Measurements from ENCODE around the gene LY86. TPM values are rescaled to one million over a fixed set of nuclear protein-coding genes. Genes with fewer than 3 reads are reported as not detected.
"Not testable (repeated sequence)": the region's sequence is repeated elsewhere in the genome, so short reads cannot be mapped to it uniquely, and the experiment has no call there.

Gene LY86
- total RNA-seq, 1 donor from 2014 or later, result not detected

DNA sequence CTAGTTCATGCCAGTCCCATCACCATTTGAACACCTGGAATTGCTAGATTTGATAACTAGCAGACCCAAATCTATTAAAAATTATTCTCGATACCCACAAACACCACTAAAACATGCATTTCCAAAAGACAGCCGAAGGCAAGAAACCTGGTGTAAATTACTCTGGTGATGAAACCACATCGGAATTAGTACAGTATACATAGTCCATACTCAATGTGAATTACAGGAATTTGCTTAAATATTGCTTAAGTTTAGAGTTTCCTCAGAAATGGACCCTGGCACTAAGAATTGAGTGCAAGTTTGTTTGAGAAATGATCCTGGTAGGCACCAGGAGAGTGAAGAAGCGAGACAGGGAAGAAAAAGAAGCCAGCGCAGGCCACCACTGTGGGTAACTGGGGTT is 13.7 kb downstream of the LY86 start:
- Mint-ChIP-seq H3K27me3 (ENCODE audit: unreplicated experiment) (peaks cover 2% of the 10 kb centered on the region), H3K4me1 (ENCODE audit: low read depth, unreplicated experiment) (no peaks in the 10 kb centered on the region), H3K9me3 (ENCODE audit: unreplicated experiment) (peaks cover 5% of the 10 kb centered on the region)

DNA sequence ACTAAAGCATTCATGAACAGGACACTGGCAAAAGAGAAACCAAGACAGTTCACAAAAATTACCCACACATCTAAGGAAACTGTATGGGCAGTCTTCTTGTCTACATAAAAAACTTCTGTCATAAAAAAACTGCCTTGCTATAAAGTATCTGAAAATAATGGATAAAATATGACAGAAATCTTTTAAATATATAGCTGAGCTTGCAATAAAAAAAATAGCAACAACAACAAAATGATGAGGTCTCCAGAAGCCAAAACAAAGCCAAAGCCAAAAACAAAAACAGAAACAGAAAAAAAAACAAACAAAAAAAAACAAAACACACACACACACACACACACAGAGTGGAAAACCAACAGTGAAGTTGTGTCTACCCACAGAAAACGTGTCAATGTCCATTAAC is 14.8 kb downstream of the LY86 start:
- Mint-ChIP-seq H3K27ac (ENCODE audit: unreplicated experiment) (no peak overlapping the region), H3K36me3 (ENCODE audit: unreplicated experiment) (peaks cover 10% of the 10 kb centered on the region), H3K4me1 (ENCODE audit: low read depth, unreplicated experiment) (peaks cover under 1% of the 10 kb centered on the region), H3K27me3 (ENCODE audit: unreplicated experiment) (peaks cover 2% of the 10 kb centered on the region), H3K9me3 (ENCODE audit: unreplicated experiment) (peaks cover 5% of the 10 kb centered on the region), H3K4me3 (ENCODE audit: unreplicated experiment) (no peak overlapping the region)
- no peak for TF ChIP-seq CTCF (IDR thresholded peaks at IDR 0.05; ENCODE audit: partially characterized antibody, unreplicated experiment)
- DNase-seq, result no peak

More for the DNA sequence above, 13.7 kb downstream of the LY86 start:
- Mint-ChIP-seq H3K4me3 (ENCODE audit: unreplicated experiment) (no peak overlapping the region), H3K36me3 (ENCODE audit: unreplicated experiment) (peaks cover 10% of the 10 kb centered on the region), H3K27ac (ENCODE audit: unreplicated experiment) (no peak overlapping the region)
- no peak for TF ChIP-seq CTCF (IDR thresholded peaks at IDR 0.05; ENCODE audit: partially characterized antibody, unreplicated experiment)
- DNase-seq, result no peak

DNA sequence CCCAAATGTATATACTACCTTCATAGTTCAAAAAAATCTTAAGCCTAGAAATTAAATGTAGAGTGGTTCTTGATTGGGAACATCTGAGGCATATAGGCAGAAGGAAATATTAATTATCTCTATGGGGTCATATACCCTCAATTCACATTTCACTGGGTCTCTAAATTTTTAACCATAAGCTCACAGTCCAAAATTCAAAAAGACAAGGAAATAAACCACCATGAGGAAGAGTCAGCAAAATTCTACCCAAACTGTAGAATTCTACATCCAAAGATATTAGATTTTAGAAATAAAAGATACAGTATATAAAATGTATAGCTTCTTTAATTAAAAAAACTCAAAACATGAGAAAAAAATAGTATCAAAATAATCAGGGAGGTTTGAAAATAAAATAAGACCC is 15.5 kb downstream of the LY86 start:
- Mint-ChIP-seq H3K9me3 (ENCODE audit: unreplicated experiment) (peaks cover 5% of the 10 kb centered on the region), H3K36me3 (ENCODE audit: unreplicated experiment) (peaks cover 10% of the 10 kb centered on the region), H3K27me3 (ENCODE audit: unreplicated experiment) (peaks cover 2% of the 10 kb centered on the region), H3K4me3 (ENCODE audit: unreplicated experiment) (no peak overlapping the region), H3K27ac (ENCODE audit: unreplicated experiment) (no peak overlapping the region), H3K4me1 (ENCODE audit: low read depth, unreplicated experiment) (peaks cover 4% of the 10 kb centered on the region)
- DNase-seq, result no peak
- no peak for TF ChIP-seq CTCF (IDR thresholded peaks at IDR 0.05; ENCODE audit: partially characterized antibody, unreplicated experiment)

- H3K27ac Mint-ChIP-seq (ENCODE audit: unreplicated experiment), result no peak overlapping the region
- H3K27me3 Mint-ChIP-seq (ENCODE audit: unreplicated experiment), result peaks cover 2% of the 10 kb centered on the region
- TF ChIP-seq CTCF (IDR thresholded peaks at IDR 0.05; ENCODE audit: partially characterized antibody, unreplicated experiment), result no peak
These were observed 16.0 kb downstream of the LY86 start for GRCh38 chr6:6604566-6604965.

DNA sequence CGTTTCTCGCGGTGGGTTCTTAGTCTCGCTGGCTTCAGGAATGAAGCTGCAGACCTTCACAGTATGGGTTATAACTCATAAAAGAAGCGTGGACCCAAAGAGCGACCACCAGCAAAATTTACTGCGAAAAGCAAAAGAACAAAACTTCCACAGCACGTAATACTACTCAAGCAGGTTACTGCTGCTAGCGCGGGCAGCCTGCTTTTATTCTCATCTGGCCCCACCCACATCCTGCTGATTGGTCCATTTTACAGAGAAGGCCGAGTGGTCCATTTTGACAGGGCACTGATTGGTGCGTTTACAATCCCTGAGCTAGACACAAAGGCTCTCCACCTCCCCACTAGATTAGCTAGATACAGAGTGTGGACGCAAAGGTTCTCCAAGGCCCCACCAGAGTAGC is 17.4 kb downstream of the LY86 start:
- no peak overlapping the region for H3K4me3 Mint-ChIP-seq (ENCODE audit: unreplicated experiment)
- peaks cover 10% of the 10 kb centered on the region for H3K36me3 Mint-ChIP-seq (ENCODE audit: unreplicated experiment)
- no peak overlapping the region for H3K27ac Mint-ChIP-seq (ENCODE audit: unreplicated experiment)
- H3K4me1 Mint-ChIP-seq (ENCODE audit: low read depth, unreplicated experiment), result peaks cover 7% of the 10 kb centered on the region
- DNase-seq, result no peak
- peaks cover 6% of the 10 kb centered on the region for H3K9me3 Mint-ChIP-seq (ENCODE audit: unreplicated experiment)
- H3K27me3 Mint-ChIP-seq (ENCODE audit: unreplicated experiment), result peaks cover 2% of the 10 kb centered on the region
- no peak for TF ChIP-seq CTCF (IDR thresholded peaks at IDR 0.05; ENCODE audit: partially characterized antibody, unreplicated experiment)

More at GRCh38 chr6:6604566-6604965, 16.0 kb downstream of the LY86 start:
- no peak for DNase-seq
- peaks cover 7% of the 10 kb centered on the region for H3K4me1 Mint-ChIP-seq (ENCODE audit: low read depth, unreplicated experiment)
- no peak overlapping the region for H3K4me3 Mint-ChIP-seq (ENCODE audit: unreplicated experiment)
- peaks cover 10% of the 10 kb centered on the region for H3K36me3 Mint-ChIP-seq (ENCODE audit: unreplicated experiment)
- H3K9me3 Mint-ChIP-seq (ENCODE audit: unreplicated experiment), result peaks cover 6% of the 10 kb centered on the region

- H3K27ac Mint-ChIP-seq (ENCODE audit: unreplicated experiment); DNase-seq; H3K4me1 Mint-ChIP-seq (ENCODE audit: low read depth, unreplicated experiment); H3K27me3 Mint-ChIP-seq (ENCODE audit: unreplicated experiment); H3K4me3 Mint-ChIP-seq (ENCODE audit: unreplicated experiment); H3K36me3 Mint-ChIP-seq (ENCODE audit: unreplicated experiment); H3K9me3 Mint-ChIP-seq (ENCODE audit: unreplicated experiment): not testable (repeated sequence)
These were observed 18.0 kb downstream of the LY86 start for GRCh38 chr6:6606391-6607030.
